Endothelial cell (in vitro differentiated cells): ENCODE results near the gene PARL. TPM values are rescaled to one million over a fixed set of nuclear protein-coding genes. Genes with fewer than 3 reads are reported as not detected.

Experiments
- DNase-seq: peaks from one replicate; pipeline ENCODE4 v3.0.0; 2021; ENCODE audit warnings: low spot score
- H3K27ac Mint-ChIP-seq: one replicate; pipeline ENCODE4 v1.8.0; 2021; ENCODE audit warnings: mixed read lengths, inconsistent platforms; ENCODE audit not compliant: unreplicated experiment
- H3K27me3 Mint-ChIP-seq: one replicate; pipeline ENCODE4 v1.8.0; 2021; ENCODE audit warnings: mild to moderate bottlenecking, moderate library complexity, mixed read lengths, inconsistent platforms; ENCODE audit not compliant: unreplicated experiment
- H3K36me3 Mint-ChIP-seq: one replicate; pipeline ENCODE4 v1.8.0; 2021; ENCODE audit warnings: mild to moderate bottlenecking, low read depth, mixed read lengths, inconsistent platforms; ENCODE audit not compliant: unreplicated experiment
- H3K4me1 Mint-ChIP-seq: one replicate; pipeline ENCODE4 v1.8.0; 2021; ENCODE audit warnings: mild to moderate bottlenecking, mixed read lengths, inconsistent platforms; ENCODE audit not compliant: unreplicated experiment
- H3K4me3 Mint-ChIP-seq: one replicate; pipeline ENCODE4 v1.8.0; 2021; ENCODE audit warnings: mild to moderate bottlenecking, mixed read lengths, inconsistent platforms; ENCODE audit not compliant: unreplicated experiment
- H3K9me3 Mint-ChIP-seq: one replicate; pipeline ENCODE4 v1.8.0; 2021; ENCODE audit warnings: mixed read lengths, inconsistent platforms; ENCODE audit not compliant: unreplicated experiment
- CTCF ChIP-seq: fragments of 200-600 bp; sonication (generic); IDR thresholded peaks from one replicate; pipeline ENCODE4 v1.5.0; 2021; ENCODE audit warnings: antibody characterized with exemption; ENCODE audit not compliant: unreplicated experiment
- total RNA-seq: library from RNA; stranded (reverse); fragmentation: NEBNext Ultra II Directional; extraction: Animal tissue kit (Norgen Biotek cat#: 25700); gene quantifications from one replicate; pipeline ENCODE4 v1.2.1, GENCODE V29; 2021; ENCODE audit not compliant: unreplicated experiment

PARL gene
- total RNA-seq, 1 donor from 2014 or later = 62.9 TPM

GRCh38 chr3:183906234-183906921 lies 21.7 kb upstream of the PARL start:
- H3K36me3 Mint-ChIP-seq = no peaks in the 10 kb centered on the region
- no peak for TF ChIP-seq CTCF
- no peak overlapping the region for H3K4me3 Mint-ChIP-seq
- DNase-seq = no peak
- H3K27me3 Mint-ChIP-seq = peaks cover 4% of the 10 kb centered on the region
- H3K9me3 Mint-ChIP-seq = no peaks in the 10 kb centered on the region
- H3K4me1 Mint-ChIP-seq = no peaks in the 10 kb centered on the region
- H3K27ac Mint-ChIP-seq = no peak overlapping the region

GRCh38 chr3:183904833-183905780 lies 20.4 kb upstream of the PARL start:
- no peak overlapping the region for H3K27ac Mint-ChIP-seq
- TF ChIP-seq CTCF = no peak
- DNase-seq = no peak
- H3K4me3 Mint-ChIP-seq = no peak overlapping the region
- H3K9me3 Mint-ChIP-seq = no peaks in the 10 kb centered on the region
- H3K36me3 Mint-ChIP-seq = no peaks in the 10 kb centered on the region
- no peaks in the 10 kb centered on the region for H3K4me1 Mint-ChIP-seq
- H3K27me3 Mint-ChIP-seq = peaks cover 3% of the 10 kb centered on the region

GRCh38 chr3:183898028-183898431 lies 13.3 kb upstream of the PARL start:
- H3K4me1 Mint-ChIP-seq = peaks cover 2% of the 10 kb centered on the region
- no peaks in the 10 kb centered on the region for H3K9me3 Mint-ChIP-seq
- no peak overlapping the region for H3K27ac Mint-ChIP-seq
- no peaks in the 10 kb centered on the region for H3K36me3 Mint-ChIP-seq
- TF ChIP-seq CTCF = no peak
- no peak overlapping the region for H3K4me3 Mint-ChIP-seq
- no peak for DNase-seq
- no peaks in the 10 kb centered on the region for H3K27me3 Mint-ChIP-seq

GRCh38 chr3:183897606-183898005 lies 12.9 kb upstream of the PARL start:
- H3K9me3 Mint-ChIP-seq = no peaks in the 10 kb centered on the region
- H3K4me3 Mint-ChIP-seq = no peak overlapping the region
- no peak overlapping the region for H3K27ac Mint-ChIP-seq

More at GRCh38 chr3:183897606-183898005, 12.9 kb upstream of the PARL start:
- Mint-ChIP-seq H3K4me1 (peaks cover 2% of the 10 kb centered on the region), H3K36me3 (no peaks in the 10 kb centered on the region), H3K27me3 (no peaks in the 10 kb centered on the region)
- no peak for DNase-seq
- no peak for TF ChIP-seq CTCF
